Liver (tissue), 9 donors: Measurements from ENCODE around the gene AHDC1. TPM values are rescaled to one million over a fixed set of nuclear protein-coding genes. Genes with fewer than 3 reads are reported as not detected.

Source experiments
- DNase-seq: peaks from one replicate; pipeline ENCODE4 v3.0.0-alpha.2; 2017; ENCODE audit warnings: low spot score
- H3K27ac ChIP-seq, 2 donors: one replicate each; pipeline ENCODE4 v1.7.0; 2013; ENCODE audit warnings: inconsistent platforms in 2 of 2, low read length in 2 of 2, control low read depth in 1 of 2, low read depth in 1 of 2, mild to moderate bottlenecking in 1 of 2
- H3K27me3 ChIP-seq, 4 donors: one replicate each; pipeline versions ENCODE4 v1.6.1 to v1.7.0; 2013; ENCODE audit warnings: low read length in 3 of 4, inconsistent platforms in 1 of 4, mild to moderate bottlenecking in 1 of 4, moderate library complexity in 1 of 4; ENCODE audit not compliant: control insufficient read depth in 4 of 4, insufficient read depth in 4 of 4
- H3K36me3 ChIP-seq, 4 donors: one replicate each; pipeline versions ENCODE4 v1.6.1 to v1.7.0; 2013; ENCODE audit warnings: low read length in 3 of 4, mild to moderate bottlenecking in 3 of 4, low read depth in 1 of 4, moderate library complexity in 1 of 4; ENCODE audit not compliant: control insufficient read depth in 4 of 4, insufficient read depth in 3 of 4
- H3K4me1 ChIP-seq, 4 donors: one replicate each; pipeline versions ENCODE4 v1.6.1 to v1.7.0; 2013; ENCODE audit warnings: low read length in 3 of 4, mild to moderate bottlenecking in 3 of 4, moderate library complexity in 1 of 4; ENCODE audit not compliant: control insufficient read depth in 4 of 4, insufficient read depth in 4 of 4
- H3K4me3 ChIP-seq, 3 donors: one replicate each; pipeline versions ENCODE4 v1.6.1 to v1.7.0; 2013; ENCODE audit warnings: low read length in 3 of 3, control low read depth in 1 of 3, low read depth in 1 of 3, mild to moderate bottlenecking in 1 of 3
- H3K9ac ChIP-seq, 2 donors: one replicate each; pipeline ENCODE4 v1.7.0; 2013; ENCODE audit warnings: low read length in 2 of 2, mild to moderate bottlenecking in 2 of 2, moderate library complexity in 2 of 2, control low read depth in 1 of 2, low read depth in 1 of 2
- H3K9me3 ChIP-seq, 4 donors: one replicate each; pipeline versions ENCODE4 v1.6.1 to v1.7.0; 2013; ENCODE audit warnings: low read length in 3 of 4; ENCODE audit not compliant: control insufficient read depth in 4 of 4
- ATF3 ChIP-seq: IDR thresholded peaks from 2 replicates; pipeline ENCODE4 v1.6.1; 2016; ENCODE audit warnings: antibody characterized with exemption
- CTCF ChIP-seq: fragments of 150-350 bp; IDR thresholded peaks from 2 replicates; pipeline ENCODE4 v1.5.1; 2017; ENCODE audit warnings: improper control_type of control experiment, low read depth, low read length; ENCODE audit not compliant: missing input control
- EGR1 ChIP-seq, 2 donors: IDR thresholded peaks; 2 replicates each; pipeline ENCODE4 v1.6.1; 2016 to 2018; ENCODE audit warnings: antibody characterized with exemption in 2 of 2, low read depth in 2 of 2
- FOXA1 ChIP-seq: IDR thresholded peaks from 2 replicates; pipeline ENCODE4 v1.6.1; 2016; ENCODE audit warnings: antibody characterized with exemption
- FOXA2 ChIP-seq: IDR thresholded peaks from 2 replicates; pipeline ENCODE4 v1.6.1; 2016; ENCODE audit warnings: antibody characterized with exemption
- GABPA ChIP-seq, 2 donors: IDR thresholded peaks in 1 of 2; conservative IDR thresholded peaks in 1 of 2; 2 replicates each; pipeline ENCODE4 v1.6.1; 2016; ENCODE audit warnings: antibody characterized with exemption in 2 of 2, mild to moderate bottlenecking in 1 of 2, moderate library complexity in 1 of 2
- HNF4A ChIP-seq, 2 donors: conservative IDR thresholded peaks; 2 replicates each; pipeline ENCODE4 v1.6.1; 2016; ENCODE audit warnings: antibody characterized with exemption in 2 of 2, mild to moderate bottlenecking in 2 of 2
- HNF4G ChIP-seq: IDR thresholded peaks from 2 replicates; pipeline ENCODE4 v1.6.1; 2016; ENCODE audit warnings: antibody characterized with exemption
- MAX ChIP-seq: IDR thresholded peaks from 2 replicates; pipeline ENCODE4 v1.6.1; 2016; ENCODE audit warnings: antibody characterized with exemption
- NR2F2 ChIP-seq: IDR thresholded peaks from 2 replicates; pipeline ENCODE4 v1.6.1; 2016; ENCODE audit warnings: antibody characterized with exemption
- RAD21 ChIP-seq, 2 donors: IDR thresholded peaks; 2 replicates each; pipeline ENCODE4 v1.6.1; 2016; ENCODE audit warnings: antibody characterized with exemption in 2 of 2, mild to moderate bottlenecking in 2 of 2
- RXRA ChIP-seq, 2 donors: IDR thresholded peaks; 2 replicates each; pipeline ENCODE4 v1.6.1; 2017 to 2018; ENCODE audit warnings: antibody characterized with exemption in 2 of 2, mild to moderate bottlenecking in 1 of 2
- SP1 ChIP-seq: IDR thresholded peaks from 2 replicates; pipeline ENCODE4 v1.6.1; 2018; ENCODE audit warnings: antibody characterized with exemption, mild to moderate bottlenecking
- TAF1 ChIP-seq: conservative IDR thresholded peaks from 2 replicates; pipeline ENCODE4 v1.6.1; 2016; ENCODE audit warnings: antibody characterized with exemption, mild to moderate bottlenecking
- YY1 ChIP-seq: IDR thresholded peaks from 2 replicates; pipeline ENCODE4 v1.6.1; 2016; ENCODE audit warnings: antibody characterized with exemption, mild to moderate bottlenecking
- ZBTB33 ChIP-seq: IDR thresholded peaks from 2 replicates; pipeline ENCODE4 v1.6.1; 2016; ENCODE audit warnings: antibody characterized with exemption
- WGBS: extraction: QIAGEN DNeasy Blood & Tissue Kit; methylation state at CpG from one replicate; pipeline ENCODE4 v1.1.7; 2013; 5-methylcytosine and 5-hydroxymethylcytosine counted together
- polyA plus RNA-seq, 2 donors: library from polyadenylated mRNA; stranded (reverse) in 1 of 2; unstranded in 1 of 2; fragments of 200-250 nt in 1 of 2; fragments of >200 nt in 1 of 2; fragmentation: Nextera tagmentation in 1 of 2; extraction: Ambion mirVana in 1 of 2; gene quantifications; one replicate each; pipeline versions ENCODE4 v1.2.1 to v1.2.3, GENCODE V29; 2013 to 2015
- total RNA-seq, 2 donors: library from RNA; depleted of rRNA; stranded (reverse); fragments of >200 nt; gene quantifications; one replicate each; pipeline ENCODE4 v1.2.3, GENCODE V29; 2014
- donor health status: healthy.
- donor health status: healthy.
- donor health status: healthy.
- donor health status: healthy.
- donor health status: healthy.

Gene AHDC1
- total RNA-seq (1 to 10 TPM; 4.7 to 6.3 TPM), polyA plus RNA-seq (1 to 10 TPM; 2.4 to 6.5 TPM)

- no peaks in the 10 kb centered on the region for H3K9me3 ChIP-seq
- peak; percentile 89 for DNase-seq
- H3K9ac ChIP-seq, result peak within 1 kb of the TSS; percentile 36 to 39
- peak within 1 kb of the TSS; percentile 76 to 91 (median 78) for H3K4me3 ChIP-seq
- no peaks in the 10 kb centered on the region for H3K27me3 ChIP-seq
- peaks cover 0 to 2% (median 0%) of the 10 kb centered on the region in 4 donors for H3K36me3 ChIP-seq
- H3K27ac ChIP-seq, result peak within 1 kb of the TSS; percentile 92 to 94
- peaks cover 13 to 37% (median 18%) of the 10 kb centered on the region in 4 donors for H3K4me1 ChIP-seq
- WGBS, result under 1% methylated on average over 74 of the region's 74 CpGs
- TF ChIP-seq FOXA1 (no peak), GABPA (IDR thresholded peaks at IDR 0.05 in 1 of 2, conservative IDR thresholded peaks at IDR 0.05 in 1 of 2) (peak in 1 of 2 donors; percentile 43), TAF1 (peak; percentile 51), RAD21 (IDR thresholded peaks at IDR 0.05) (peak in 1 of 2 donors; percentile 48)
Observed at GRCh38 chr1:27603681-27604578, at the start of gene AHDC1. Gene AHDC1 (minus strand): TSS chr1:27604144. CDS start chr1:27552115, 52,029 bp downstream.

GRCh38 chr1:27652111-27652864 is 48.3 kb upstream of the AHDC1 start:
- TF ChIP-seq NR2F2 (no peak), CTCF (no peak), ZBTB33 (no peak), EGR1 (IDR thresholded peaks at IDR 0.05; ENCODE audit: low read depth in 2 of 2) (no peak), FOXA1 (no peak), RAD21 (IDR thresholded peaks at IDR 0.05) (no peak), GABPA (IDR thresholded peaks at IDR 0.05 in 1 of 2, conservative IDR thresholded peaks at IDR 0.05 in 1 of 2) (no peak), HNF4G (no peak), FOXA2 (no peak), SP1 (no peak), RXRA (IDR thresholded peaks at IDR 0.05) (no peak), MAX (no peak), ATF3 (no peak), HNF4A (conservative IDR thresholded peaks at IDR 0.05) (no peak), YY1 (no peak)
- no peak overlapping the region for H3K4me3 ChIP-seq
- H3K9ac ChIP-seq, result no peak overlapping the region
- H3K9me3 ChIP-seq, result no peaks in the 10 kb centered on the region
- H3K36me3 ChIP-seq, result no peaks in the 10 kb centered on the region
- H3K27ac ChIP-seq, result no peak overlapping the region
- 95% methylated on average over 5 of the region's 5 CpGs for WGBS
- no peak for DNase-seq
- no peaks in the 10 kb centered on the region for H3K27me3 ChIP-seq
- peaks cover 0 to 7% (median 3%) of the 10 kb centered on the region in 4 donors for H3K4me1 ChIP-seq
